GM08714 (cell line): ENCODE measurements around the gene MTREX.

Experiments used
- H3K4me3 ChIP-seq: fragments of 200-500 bp; sonication (Bioruptor generic); 2 replicates; pipeline ENCODE4 v1.5.1; 2014; ENCODE audit warnings: mild to moderate bottlenecking, low read length, inconsistent platforms
- ZNF274 ChIP-seq: IDR thresholded peaks from 2 replicates; pipeline ENCODE4 v1.6.1; 2012; ENCODE audit warnings: mild to moderate bottlenecking, low read depth, low read length

The MTREX gene

DNA sequence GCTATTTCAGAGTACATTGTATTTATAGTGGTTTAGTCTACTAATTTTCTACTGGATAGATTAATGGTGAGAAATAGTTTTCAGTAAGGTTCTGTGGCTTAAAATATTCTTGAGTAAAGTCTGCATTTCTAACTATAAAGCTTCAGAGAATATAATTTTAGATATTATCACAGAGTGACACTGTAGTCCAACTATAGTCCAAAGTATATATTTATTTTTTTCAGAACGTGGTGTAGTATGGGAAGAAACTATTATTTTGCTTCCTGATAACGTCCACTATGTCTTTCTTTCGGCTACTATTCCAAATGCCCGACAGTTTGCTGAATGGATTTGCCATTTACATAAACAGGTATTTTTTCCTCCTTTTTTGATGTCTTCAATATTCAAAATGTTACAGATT is 35.3 kb downstream of the MTREX start:
- no peak for TF ChIP-seq ZNF274
- no peak overlapping the region for H3K4me3 ChIP-seq

GRCh38 chr5:55343609-55344008 is 35.8 kb downstream of the MTREX start:
- no peak overlapping the region for H3K4me3 ChIP-seq
- TF ChIP-seq ZNF274, result no peak

DNA sequence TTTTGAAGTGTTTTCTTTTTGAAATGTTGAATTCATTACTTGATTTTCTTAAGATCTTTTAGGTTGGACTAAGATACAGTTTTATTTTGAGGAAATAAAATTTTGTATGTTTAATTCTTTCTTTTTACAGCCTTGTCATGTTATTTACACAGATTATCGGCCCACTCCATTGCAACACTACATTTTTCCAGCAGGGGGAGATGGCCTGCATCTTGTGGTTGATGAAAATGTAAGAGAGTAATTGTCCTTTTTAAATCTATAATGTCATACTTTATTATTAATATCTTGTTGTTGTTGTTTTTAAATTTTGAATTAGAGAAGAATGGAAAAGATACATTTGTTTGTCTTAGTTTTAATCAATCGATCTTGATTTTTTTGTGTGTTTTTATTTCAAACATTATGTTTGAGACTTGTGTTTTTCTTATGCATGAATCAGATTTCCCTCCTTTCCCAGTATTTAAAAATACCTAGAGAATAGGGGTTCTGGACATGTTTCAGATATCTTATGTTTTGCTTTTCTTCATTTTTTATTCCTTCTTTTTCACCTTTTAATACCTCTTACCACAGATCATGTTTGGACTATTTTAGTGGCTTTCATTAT is 36.7 kb downstream of the MTREX start:
- TF ChIP-seq ZNF274, result no peak
- no peak overlapping the region for H3K4me3 ChIP-seq

GRCh38 chr5:55345327-55345726 is 37.5 kb downstream of the MTREX start:
- no peak for TF ChIP-seq ZNF274
- no peak overlapping the region for H3K4me3 ChIP-seq

GRCh38 chr5:55347786-55348185 is 40.0 kb downstream of the MTREX start:
- no peak for TF ChIP-seq ZNF274

DNA sequence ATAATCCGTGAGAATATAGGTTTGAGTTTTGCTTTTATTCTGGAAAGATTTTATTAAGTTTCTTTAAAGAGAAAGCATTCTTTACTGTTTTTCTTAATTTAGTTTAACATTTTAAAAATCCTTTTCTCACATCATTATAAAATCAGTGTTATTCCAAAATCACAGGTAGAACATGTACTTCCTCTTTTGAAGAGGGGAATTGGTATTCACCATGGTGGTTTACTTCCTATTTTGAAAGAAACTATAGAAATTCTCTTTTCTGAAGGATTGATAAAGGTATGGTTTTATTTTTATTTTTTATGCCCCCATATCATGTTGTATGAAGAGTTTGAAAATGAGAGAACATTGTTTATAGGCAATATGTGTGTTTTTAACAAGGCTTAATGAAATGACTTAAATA is 43.0 kb downstream of the MTREX start:
- no peak overlapping the region for H3K4me3 ChIP-seq
- no peak for TF ChIP-seq ZNF274

More at GRCh38 chr5:55347786-55348185, 40.0 kb downstream of the MTREX start:
- H3K4me3 ChIP-seq, result no peak overlapping the region

GRCh38 chr5:55356896-55357295 is 49.1 kb downstream of the MTREX start:
- H3K4me3 ChIP-seq, result no peak overlapping the region
- TF ChIP-seq ZNF274, result no peak

DNA sequence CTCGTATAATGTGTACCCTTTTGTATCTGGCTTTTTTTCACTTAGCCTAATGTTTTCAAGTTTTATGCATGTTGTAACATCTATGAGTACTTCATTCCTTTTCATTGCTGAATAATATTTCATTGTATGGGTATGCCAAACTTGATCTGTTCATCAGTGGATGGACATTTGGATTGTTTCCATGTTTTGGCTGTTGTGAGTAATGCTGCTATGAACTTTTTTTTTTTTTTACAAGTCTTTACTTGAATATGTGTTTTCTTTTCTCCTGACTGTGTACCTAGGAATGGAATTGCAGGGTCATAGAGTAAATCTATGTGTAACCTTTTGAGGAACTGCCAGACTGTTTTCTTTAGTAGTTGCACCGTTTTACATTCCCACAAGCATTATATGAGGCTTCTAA is 52.4 kb downstream of the MTREX start:
- no peak for TF ChIP-seq ZNF274
- H3K4me3 ChIP-seq, result no peak overlapping the region

- TF ChIP-seq ZNF274, result no peak
- H3K4me3 ChIP-seq, result no peak overlapping the region
Measured at GRCh38 chr5:55363856-55364255, 56.1 kb downstream of the MTREX start.

DNA sequence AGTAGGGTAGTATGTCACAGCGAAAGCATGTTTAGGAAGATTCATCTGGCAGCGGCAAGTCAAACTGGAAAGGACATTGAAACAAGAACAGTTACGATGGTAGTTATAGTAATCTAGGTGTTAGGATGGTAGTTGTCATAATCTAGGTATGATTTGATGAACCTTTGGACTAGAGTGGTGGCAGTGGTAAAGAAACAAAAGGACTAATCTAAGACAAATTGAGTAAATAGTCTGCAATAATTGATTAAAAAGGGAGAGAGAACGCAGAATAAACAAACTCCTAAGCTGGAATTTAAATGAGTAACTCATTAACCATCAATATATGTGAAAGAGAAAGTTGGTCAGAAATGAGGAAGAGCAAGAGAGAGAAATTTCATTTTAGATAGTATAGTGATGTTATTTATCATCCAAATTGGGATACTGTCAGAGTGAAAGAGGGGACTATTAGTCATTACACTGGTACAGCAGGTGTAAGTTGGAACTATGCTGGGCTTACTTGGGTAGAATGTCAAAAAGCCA is 56.8 kb downstream of the MTREX start:
- H3K4me3 ChIP-seq, result no peak overlapping the region
- no peak for TF ChIP-seq ZNF274

DNA sequence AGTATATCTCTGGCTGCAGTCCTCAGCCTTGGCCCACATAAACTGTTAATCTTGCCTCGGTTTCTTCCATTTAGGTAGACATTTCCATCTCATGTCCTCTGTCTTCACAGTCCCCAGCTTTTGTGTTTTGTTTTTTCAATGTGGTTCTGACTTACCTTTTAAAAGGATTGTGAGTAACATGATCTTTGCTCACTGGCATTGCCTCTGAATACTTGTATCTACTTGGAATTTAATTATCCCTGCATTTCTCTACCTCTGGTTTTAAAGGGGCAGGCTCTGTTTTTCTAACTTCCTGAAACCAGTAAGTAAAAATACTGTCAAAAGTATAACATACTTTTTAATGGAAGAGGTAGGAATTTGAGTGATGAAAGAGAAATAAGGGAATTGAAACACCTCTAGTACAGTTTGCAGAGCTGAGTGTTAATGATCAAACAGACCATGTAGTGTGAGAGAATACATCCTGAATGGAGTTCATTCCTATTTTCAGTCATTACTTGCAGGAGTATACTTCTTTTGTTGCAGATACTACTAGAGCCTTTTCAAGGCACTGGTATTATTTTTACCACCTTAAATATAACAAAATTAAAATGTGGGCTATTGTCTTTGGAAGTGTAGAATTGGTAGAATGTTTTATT is 62.6 kb downstream of the MTREX start:
- TF ChIP-seq ZNF274, result no peak

GRCh38 chr5:55371145-55371544 is 63.4 kb downstream of the MTREX start:
- no peak overlapping the region for H3K4me3 ChIP-seq
- TF ChIP-seq ZNF274, result no peak

More for the DNA sequence above, 62.6 kb downstream of the MTREX start:
- H3K4me3 ChIP-seq, result no peak overlapping the region

GRCh38 chr5:55372130-55372925 is 64.5 kb downstream of the MTREX start:
- H3K4me3 ChIP-seq, result no peak overlapping the region

DNA sequence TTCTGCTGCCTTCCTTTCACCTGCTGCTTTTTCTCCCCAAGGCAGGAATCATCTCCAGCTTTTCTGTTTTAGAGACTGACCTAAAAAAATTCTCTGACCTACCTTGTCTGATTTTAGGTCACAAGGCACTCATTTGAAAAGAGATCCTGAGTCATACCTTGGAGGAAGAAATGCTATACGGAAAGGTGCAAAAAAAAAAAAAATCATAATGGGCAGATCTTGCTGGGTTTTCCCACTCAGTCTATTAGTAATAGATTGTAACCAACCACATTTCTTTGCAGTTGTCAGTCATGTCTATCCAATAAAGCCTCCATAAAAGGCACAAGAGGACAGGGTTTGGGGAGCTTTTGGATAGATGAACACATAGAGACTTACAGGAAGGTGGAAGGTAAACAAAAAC is 70.0 kb downstream of the MTREX start:
- TF ChIP-seq ZNF274, result no peak
- H3K4me3 ChIP-seq, result no peak overlapping the region

More at GRCh38 chr5:55372130-55372925, 64.5 kb downstream of the MTREX start:
- TF ChIP-seq ZNF274, result no peak

DNA sequence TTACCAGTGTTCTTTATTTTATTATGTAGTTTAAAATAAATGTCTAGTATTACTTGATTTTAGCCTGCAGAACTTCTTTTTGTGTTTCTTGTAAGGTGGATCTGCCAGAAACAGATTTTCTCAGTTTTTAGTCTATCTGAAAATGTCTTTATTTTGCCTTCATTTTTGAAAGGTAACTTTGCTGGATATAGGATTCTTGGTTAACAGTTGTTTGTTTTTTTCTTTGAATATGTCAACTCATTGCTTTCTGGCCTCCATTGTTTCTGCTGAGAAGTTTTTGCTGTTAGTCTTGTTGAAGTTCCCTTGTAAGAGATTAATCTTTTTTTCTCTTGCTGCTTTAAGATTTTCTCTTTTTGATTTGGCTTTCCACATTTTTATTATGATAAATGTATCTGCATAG is 75.5 kb downstream of the MTREX start:
- no peak for TF ChIP-seq ZNF274

GRCh38 chr5:55384072-55384471 is 76.3 kb downstream of the MTREX start:
- H3K4me3 ChIP-seq, result no peak overlapping the region
- TF ChIP-seq ZNF274, result no peak

More for the DNA sequence above, 75.5 kb downstream of the MTREX start:
- H3K4me3 ChIP-seq, result no peak overlapping the region
